GM19455 (cell line): ENCODE measurements around the gene FAM184B.

Experiments used
- ATAC-seq: cut with Tn5 transposase; IDR thresholded peaks from one replicate; pipeline ENCODE4 v1.9.1; 2021; ENCODE audit not compliant: unreplicated experiment

FAM184B gene

GRCh38 chr4:17781300-17782287 is at the start of gene FAM184B:
Gene FAM184B (minus strand): TSS chr4:17781621. CDS start chr4:17781299, 322 bp downstream.
- ATAC-seq, result no peak

DNA sequence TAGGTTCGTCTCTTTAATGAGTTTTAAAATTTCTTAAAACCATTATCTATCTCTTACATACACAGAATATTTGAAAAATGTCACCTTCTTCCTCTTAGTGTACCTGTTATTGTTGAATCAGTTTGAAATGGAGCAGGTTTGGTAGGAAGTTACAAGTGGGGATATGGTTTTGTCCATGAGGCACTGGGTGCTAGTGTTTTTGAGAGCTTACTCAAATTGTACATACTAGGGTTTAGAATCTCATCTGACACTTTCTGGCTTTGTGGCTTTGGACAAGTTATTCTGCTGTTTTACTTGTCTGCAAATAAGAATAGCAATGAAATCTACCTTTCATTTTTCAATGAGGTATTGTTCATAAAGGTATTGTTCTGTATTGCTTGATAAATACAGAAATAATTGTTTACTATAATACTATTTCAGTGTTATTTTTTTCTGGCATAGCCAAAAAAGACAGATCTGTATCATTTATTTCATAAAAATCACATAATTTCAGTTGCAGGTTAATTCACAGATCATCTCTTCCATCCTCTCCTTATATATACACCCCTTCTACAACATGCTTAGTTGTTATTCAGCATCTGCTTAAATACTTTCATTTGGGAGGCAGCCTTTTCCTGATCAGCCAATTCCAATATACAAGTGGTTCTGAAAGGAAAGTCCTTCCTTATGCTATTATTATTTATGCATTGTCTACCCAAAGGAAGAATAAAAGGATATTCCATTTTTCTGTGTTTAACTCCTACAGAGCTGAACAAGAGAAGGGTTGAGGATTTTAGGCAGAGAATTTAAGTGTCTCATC is 42.6 kb upstream of the FAM184B start:
- ATAC-seq, result no peak

DNA sequence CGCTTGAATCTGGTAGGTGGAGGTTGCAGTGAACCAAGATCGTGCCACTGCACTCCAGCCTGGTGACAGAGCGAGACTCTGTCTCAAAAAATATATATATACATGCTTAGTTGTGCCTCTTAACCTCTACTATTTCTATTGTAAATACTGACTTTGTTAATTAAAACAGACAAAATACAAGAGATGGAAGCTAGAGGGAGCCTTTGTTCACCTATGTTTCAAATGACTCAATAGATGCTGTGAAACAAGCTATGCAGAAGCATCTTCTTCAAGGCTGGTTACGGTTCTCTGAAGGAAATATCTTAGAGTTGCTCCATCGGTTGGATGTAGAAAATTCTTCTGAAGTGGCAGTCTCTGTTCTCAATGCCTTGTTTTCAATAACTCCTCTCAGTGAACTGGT is 35.6 kb upstream of the FAM184B start:
- ATAC-seq, result peak; percentile 71

DNA sequence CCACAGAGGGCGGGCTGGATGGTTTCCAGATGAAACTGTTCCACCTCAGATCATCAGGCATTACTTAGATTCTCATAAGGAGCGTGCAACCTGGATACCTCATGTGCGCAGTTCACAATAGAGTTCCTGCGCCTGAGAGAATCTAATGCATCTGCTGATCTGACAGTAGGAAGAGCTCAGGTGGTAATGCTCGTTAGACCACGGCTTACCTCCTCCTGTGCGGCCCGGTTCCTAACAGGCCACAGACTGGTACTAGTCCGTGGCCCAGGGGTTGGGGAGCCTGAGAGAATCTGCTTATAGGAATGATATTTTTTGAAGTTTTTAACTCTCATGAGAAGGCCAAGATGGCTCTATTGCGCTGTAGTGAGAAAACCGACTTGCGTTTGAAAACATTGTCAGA is 34.7 kb upstream of the FAM184B start:
- ATAC-seq, result no peak

GRCh38 chr4:17814140-17814539 is 32.7 kb upstream of the FAM184B start:
- ATAC-seq, result no peak

GRCh38 chr4:17812801-17813200 is 31.4 kb upstream of the FAM184B start:
- ATAC-seq, result no peak

GRCh38 chr4:17812125-17812524 is 30.7 kb upstream of the FAM184B start:
- ATAC-seq, result no peak

DNA sequence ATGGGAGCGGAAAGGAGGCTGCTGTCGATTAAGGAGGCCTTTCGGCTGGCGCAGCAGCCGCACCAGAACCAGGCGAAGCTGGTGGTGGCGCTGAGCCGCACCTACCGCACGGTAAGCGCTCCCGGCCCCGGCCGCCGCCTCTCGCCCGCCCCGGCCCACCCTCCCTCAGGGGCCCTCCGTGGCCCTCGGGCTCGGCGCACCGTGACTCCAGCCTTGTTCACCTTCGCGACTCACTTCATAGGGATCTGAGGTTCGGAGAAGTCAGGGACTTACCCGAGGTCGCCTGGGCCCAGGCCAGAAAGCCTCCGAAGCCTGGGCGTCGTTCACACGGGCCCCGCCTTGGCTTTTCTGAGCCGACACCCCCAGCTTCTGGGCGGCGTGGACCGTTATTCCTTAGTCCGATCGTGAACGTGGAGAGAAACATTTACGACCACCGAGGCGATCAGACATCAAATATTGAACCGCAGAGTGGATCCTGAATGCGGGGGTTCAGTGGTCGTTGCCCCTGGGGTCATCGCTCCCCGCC is 29.7 kb upstream of the FAM184B start:
- peak; percentile 34 for ATAC-seq

DNA sequence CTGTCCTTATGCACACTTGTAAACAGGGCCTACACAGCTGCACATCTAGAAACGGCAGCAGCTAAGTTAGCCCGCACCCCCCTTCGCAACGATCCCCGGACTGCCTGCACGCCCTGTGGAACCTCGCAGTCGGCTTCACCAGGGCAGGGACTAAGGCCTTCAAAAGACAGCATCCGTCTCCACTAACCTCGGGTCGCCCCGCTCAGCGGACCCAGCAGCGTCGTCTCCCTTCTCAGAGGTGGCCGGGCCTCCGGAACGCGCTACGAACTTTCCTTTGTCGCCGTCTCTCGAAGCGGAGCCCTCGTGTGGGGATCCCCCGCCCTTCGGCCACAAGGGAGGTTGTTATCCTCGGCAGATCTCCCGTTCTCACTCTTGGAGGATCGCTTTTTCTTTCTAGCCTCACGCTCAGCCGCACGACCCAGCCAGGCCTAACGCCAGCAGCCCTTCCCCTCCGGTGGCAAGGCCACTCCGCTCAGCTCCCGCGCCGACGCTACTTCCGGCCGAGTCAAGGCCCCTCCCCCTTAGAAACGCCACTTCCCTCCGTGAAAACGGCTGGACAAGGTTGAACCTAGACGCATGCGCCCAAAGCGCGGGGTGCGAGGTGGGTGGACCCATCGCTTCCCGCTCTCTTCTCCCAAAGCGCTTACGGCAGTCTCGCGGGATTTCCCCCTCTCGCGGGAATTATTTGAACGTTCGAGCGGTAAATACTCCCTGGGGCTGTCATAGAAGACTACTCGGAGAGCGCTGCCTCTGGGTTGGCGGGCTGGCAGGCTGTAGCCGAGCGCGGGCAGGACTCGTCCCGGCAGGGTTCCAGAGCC is 29.0 kb upstream of the FAM184B start, which contains the start of the genes DCAF16 and NCAPG:
Gene DCAF16 (minus strand): TSS at position 498 of the 818 bp plus-strand sequence. CDS start 6,616 bp downstream, outside the sequence.
Gene NCAPG (plus strand): TSS at position 720 of the 818 bp plus-strand sequence. CDS start 99 bp downstream, outside the sequence.
- ATAC-seq, result peak; percentile 87

GRCh38 chr4:17809667-17810066 is 28.2 kb upstream of the FAM184B start:
- no peak for ATAC-seq

DNA sequence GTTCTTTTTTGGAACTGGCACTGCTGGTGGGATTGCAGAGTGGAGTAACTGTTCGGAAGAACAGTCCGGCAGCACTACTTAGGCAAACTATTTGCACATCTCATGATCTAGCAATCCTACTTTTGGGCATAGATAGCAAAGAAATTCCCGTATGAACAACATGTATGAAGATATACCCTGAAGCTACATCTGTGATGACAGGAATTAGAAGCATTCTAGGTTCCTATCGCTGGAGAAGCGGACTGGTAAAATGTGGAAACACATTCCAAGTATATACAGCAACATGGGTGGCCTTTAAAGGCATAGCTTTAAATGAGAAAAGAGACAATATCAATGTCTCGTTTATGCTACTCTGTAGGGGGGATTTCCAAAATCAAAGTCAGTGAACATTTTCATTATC is 26.0 kb upstream of the FAM184B start:
- no peak for ATAC-seq

DNA sequence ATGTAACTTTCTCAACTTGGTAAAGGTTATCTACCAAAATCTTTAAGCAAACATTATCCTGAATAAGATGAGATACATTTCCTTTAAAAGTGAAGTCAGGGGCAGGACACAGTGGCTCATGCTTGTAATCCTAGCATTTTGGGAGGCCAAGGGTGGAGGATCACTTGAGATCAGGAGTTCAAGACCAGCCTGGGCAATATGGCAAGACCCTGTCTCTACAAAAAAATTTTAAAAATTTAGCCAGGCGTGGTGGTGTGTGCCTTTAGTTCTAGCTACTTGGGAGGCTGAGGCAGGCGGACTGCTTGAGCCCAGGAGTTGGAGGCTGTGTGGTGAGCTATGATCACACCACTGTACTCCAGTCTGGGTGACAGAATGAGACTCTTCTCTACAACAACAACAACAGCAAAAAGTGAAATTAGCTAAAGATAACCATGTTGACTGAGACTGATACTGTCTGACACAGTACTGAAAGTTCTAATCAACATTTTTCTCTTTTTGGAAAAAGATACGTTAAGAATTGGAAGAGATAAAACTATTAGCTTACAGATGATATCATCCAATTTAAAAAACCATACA is 24.2 kb upstream of the FAM184B start:
- no peak for ATAC-seq

- no peak for ATAC-seq
Measured at GRCh38 chr4:17797808-17798207, 16.4 kb upstream of the FAM184B start.

GRCh38 chr4:17794730-17795129 is 13.3 kb upstream of the FAM184B start:
- no peak for ATAC-seq

GRCh38 chr4:17788956-17789355 is 7.5 kb upstream of the FAM184B start:
- ATAC-seq, result no peak

DNA sequence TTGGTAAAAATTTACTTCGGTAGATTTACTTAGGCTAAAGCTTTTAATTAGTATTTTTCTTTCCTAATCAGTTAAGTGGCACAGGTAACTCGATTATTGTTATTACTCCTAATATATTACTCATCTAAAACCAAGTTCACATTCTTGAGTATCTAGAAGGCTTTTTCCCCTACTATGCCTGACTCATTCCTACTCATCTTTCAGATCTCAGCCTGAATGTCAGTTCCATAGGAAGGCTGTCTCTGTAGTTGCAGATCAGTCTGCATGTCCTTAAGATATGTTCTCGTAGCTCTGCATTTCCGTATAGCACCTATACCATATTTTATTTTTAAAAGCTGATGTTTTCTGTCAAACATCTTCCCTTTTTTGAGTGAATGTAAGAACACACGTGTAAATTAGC is 5.9 kb upstream of the FAM184B start:
- no peak for ATAC-seq

- ATAC-seq, result no peak
Measured at GRCh38 chr4:17786567-17786966, 5.1 kb upstream of the FAM184B start.

GRCh38 chr4:17785858-17786257 is 4.4 kb upstream of the FAM184B start:
- no peak for ATAC-seq

- no peak for ATAC-seq
Measured at GRCh38 chr4:17780501-17781299, 721 bp downstream of the FAM184B start.
